Trophoblast cell (in vitro differentiated cells and primary cell): ENCODE data around the gene CD300E. TPM values are rescaled to one million over a fixed set of nuclear protein-coding genes. Genes with fewer than 3 reads are reported as not detected.

Source experiments
- DNase-seq, 2 donors: peaks; one replicate each; pipeline ENCODE4 v3.0.0-alpha.2; 2016
- H2AFZ ChIP-seq: 2 replicates; pipeline ENCODE4 v1.6.1; 2013; ENCODE audit warnings: low read length, moderate library complexity, mild to moderate bottlenecking; ENCODE audit not compliant: insufficient read depth, poor library complexity
- H2AK5ac ChIP-seq: 2 replicates; pipeline ENCODE4 v1.6.1; 2013; ENCODE audit warnings: mild to moderate bottlenecking, low read length
- H2BK120ac ChIP-seq: 2 replicates; pipeline ENCODE4 v1.6.1; 2013; ENCODE audit warnings: low read length, mild to moderate bottlenecking, moderate library complexity; ENCODE audit not compliant: insufficient read depth, poor library complexity
- H2BK12ac ChIP-seq: 2 replicates; pipeline ENCODE4 v1.6.1; 2013; ENCODE audit warnings: mild to moderate bottlenecking, low read length, moderate library complexity
- H2BK5ac ChIP-seq: 2 replicates; pipeline ENCODE4 v1.6.1; 2013; ENCODE audit warnings: low read length, low read depth, moderate library complexity, mild to moderate bottlenecking; ENCODE audit not compliant: poor library complexity
- H3K14ac ChIP-seq: 2 replicates; pipeline ENCODE4 v1.6.1; 2013; ENCODE audit warnings: mild to moderate bottlenecking, low read length
- H3K18ac ChIP-seq: 2 replicates; pipeline ENCODE4 v1.6.1; 2013; ENCODE audit warnings: mild to moderate bottlenecking, low read length
- H3K23ac ChIP-seq: 2 replicates; pipeline ENCODE4 v1.6.1; 2013; ENCODE audit warnings: low read length
- H3K27ac ChIP-seq: 2 replicates; pipeline ENCODE4 v1.5.1; 2013; ENCODE audit warnings: low read depth, mild to moderate bottlenecking, inconsistent platforms, low read length, moderate library complexity
- H3K27me3 ChIP-seq: 2 replicates; pipeline ENCODE4 v1.6.1; 2013; ENCODE audit warnings: inconsistent platforms, mild to moderate bottlenecking, low read length, moderate library complexity; ENCODE audit not compliant: insufficient read depth
- H3K36me3 ChIP-seq, 2 experiments: 1 replicate in 1 of 2; 2 replicates in 1 of 2; pipeline ENCODE4 v1.6.1; 2013; ENCODE audit warnings: low read length in 2 of 2, mild to moderate bottlenecking in 2 of 2, moderate library complexity in 1 of 2; ENCODE audit not compliant: insufficient read depth in 2 of 2, control insufficient read depth in 1 of 2
- H3K4ac ChIP-seq: 2 replicates; pipeline ENCODE4 v1.6.1; 2013; ENCODE audit warnings: low read depth, mild to moderate bottlenecking, low read length, moderate library complexity
- H3K4me1 ChIP-seq, 2 experiments: 1 replicate in 1 of 2; 2 replicates in 1 of 2; pipeline ENCODE4 v1.6.1; 2013; ENCODE audit warnings: low read length in 2 of 2, mild to moderate bottlenecking in 2 of 2, moderate library complexity in 1 of 2; ENCODE audit not compliant: insufficient read depth in 2 of 2, control insufficient read depth in 1 of 2
- H3K4me2 ChIP-seq: 2 replicates; pipeline ENCODE4 v1.6.1; 2013; ENCODE audit warnings: inconsistent platforms, mild to moderate bottlenecking, low read length, moderate library complexity
- H3K4me3 ChIP-seq: 2 replicates; pipeline ENCODE4 v1.5.1; 2013; ENCODE audit warnings: mild to moderate bottlenecking, low read depth, low read length, inconsistent platforms
- H3K79me1 ChIP-seq: one replicate; pipeline ENCODE4 v1.6.1; 2013; ENCODE audit warnings: low read length
- H3K79me2 ChIP-seq: 2 replicates; pipeline ENCODE4 v1.6.1; 2013; ENCODE audit warnings: low read length, mild to moderate bottlenecking; ENCODE audit not compliant: control insufficient read depth, insufficient read depth, poor library complexity
- H3K9ac ChIP-seq: 2 replicates; pipeline ENCODE4 v1.6.1; 2013; ENCODE audit warnings: mild to moderate bottlenecking, low read length
- H3K9me3 ChIP-seq: 2 replicates; pipeline ENCODE4 v1.6.1; 2013; ENCODE audit warnings: low read depth, mild to moderate bottlenecking, control low read depth, inconsistent platforms, low read length; ENCODE audit not compliant: insufficient read depth
- H4K12ac ChIP-seq: 2 replicates; pipeline ENCODE4 v1.6.1; 2013; ENCODE audit warnings: low read depth, mild to moderate bottlenecking, low read length, moderate library complexity
- H4K8ac ChIP-seq: 2 replicates; pipeline ENCODE4 v1.6.1; 2013; ENCODE audit warnings: low read depth, mild to moderate bottlenecking, low read length, moderate library complexity
- H4K91ac ChIP-seq: one replicate; pipeline ENCODE4 v1.6.1; 2013; ENCODE audit warnings: low read depth, mild to moderate bottlenecking, low read length, moderate library complexity
- WGBS: extraction: QIAGEN DNeasy Blood & Tissue Kit; methylation state at CpG from one replicate; pipeline ENCODE4 v1.1.7; 2013; ENCODE audit warnings: missing lambda C conversion rate; ENCODE audit not compliant: insufficient read length, insufficient coverage; ENCODE audit errors: extremely low coverage; 5-methylcytosine and 5-hydroxymethylcytosine counted together
- polyA plus RNA-seq: library from polyadenylated mRNA; stranded (reverse); fragments of 200-250 nt; gene quantifications from 2 replicates; pipeline ENCODE4 v1.2.3, GENCODE V29; 2013

Gene CD300E, protein sequence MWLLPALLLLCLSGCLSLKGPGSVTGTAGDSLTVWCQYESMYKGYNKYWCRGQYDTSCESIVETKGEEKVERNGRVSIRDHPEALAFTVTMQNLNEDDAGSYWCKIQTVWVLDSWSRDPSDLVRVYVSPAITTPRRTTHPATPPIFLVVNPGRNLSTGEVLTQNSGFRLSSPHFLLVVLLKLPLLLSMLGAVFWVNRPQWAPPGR
- 0.10 and 0.33 TPM in 2 replicates for polyA plus RNA-seq

- Histone ChIP-seq H3K4ac (no peak within 1 kb of the TSS), H3K79me2 (no peaks in the 10 kb centered on the region), H3K18ac (no peak within 1 kb of the TSS), H3K27me3 (no peaks in the 10 kb centered on the region), H3K27ac (no peak within 1 kb of the TSS), H3K4me1 (no peaks in the 10 kb centered on the region), H4K12ac (no peak within 1 kb of the TSS), H3K4me2 (no peak within 1 kb of the TSS), H3K4me3 (no peak within 1 kb of the TSS), H3K23ac (no peak within 1 kb of the TSS), H3K9ac (no peak within 1 kb of the TSS), H2BK120ac (no peak within 1 kb of the TSS), H2AFZ (no peak within 1 kb of the TSS), H4K91ac (no peak within 1 kb of the TSS), H3K14ac (no peak within 1 kb of the TSS), H3K9me3 (peaks cover 7% of the 10 kb centered on the region), H4K8ac (no peak within 1 kb of the TSS), H2BK12ac (no peak within 1 kb of the TSS), H3K36me3 (no peaks in the 10 kb centered on the region), H2BK5ac (no peak within 1 kb of the TSS), H3K79me1 (no peaks in the 10 kb centered on the region), H2AK5ac (no peak within 1 kb of the TSS)
- DNase-seq, result peak in 1 of 2 donors; percentile 37
- WGBS, result no CpG with 5 or more reads among the region's 5 CpGs
Observed at GRCh38 chr17:74623693-74624093, at the start of gene CD300E. CD300E (minus strand) TSS chr17:74623738; CDS start chr17:74623621, 117 bp downstream.

DNA sequence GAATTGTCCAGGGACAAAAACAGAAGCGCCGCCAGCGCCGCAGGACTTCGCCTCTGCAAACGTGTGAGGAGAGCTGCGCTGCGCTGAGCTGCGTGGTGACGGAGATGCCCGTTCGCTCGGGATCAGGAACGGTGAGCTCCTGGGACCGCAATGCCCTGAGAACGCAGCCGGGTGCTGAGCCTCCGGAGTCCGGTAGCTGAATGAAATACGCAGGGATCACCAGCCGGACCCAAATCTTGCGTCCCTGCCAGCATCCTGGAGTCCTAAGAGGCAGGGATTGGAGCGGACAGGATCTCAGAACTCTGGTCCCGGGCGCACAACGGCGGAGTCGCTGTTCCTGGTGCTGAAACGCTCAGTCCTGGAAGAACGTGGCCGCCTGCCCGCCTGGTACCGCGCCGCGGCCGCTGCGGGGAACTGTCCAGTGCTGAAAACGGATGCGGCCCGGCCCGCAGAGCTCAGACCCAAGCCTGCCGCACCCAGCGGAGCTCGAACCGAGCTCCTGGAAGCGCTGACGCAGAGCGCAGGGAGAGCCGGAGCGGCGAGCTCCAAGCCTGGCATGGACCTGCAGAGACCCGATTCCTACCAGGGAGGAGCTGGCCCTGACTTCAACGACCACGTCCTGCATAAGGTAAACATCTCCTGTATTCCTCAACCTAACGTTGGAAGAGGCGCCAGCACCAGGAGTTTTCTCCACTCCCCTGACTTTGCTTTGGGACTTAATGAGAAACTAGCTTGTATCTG is 47.7 kb upstream of the CD300E start:
- Histone ChIP-seq H2BK5ac (no peak overlapping the region), H3K79me1 (no peaks in the 10 kb centered on the region), H3K79me2 (no peaks in the 10 kb centered on the region), H3K27me3 (peaks cover 16% of the 10 kb centered on the region), H2AK5ac (no peak overlapping the region), H3K14ac (no peak overlapping the region), H3K27ac (no peak overlapping the region), H3K4me3 (no peak overlapping the region), H4K12ac (no peak overlapping the region), H3K18ac (no peak overlapping the region), H3K9ac (no peak overlapping the region), H3K23ac (no peak overlapping the region), H3K4ac (no peak overlapping the region), H2AFZ (no peak overlapping the region), H4K8ac (no peak overlapping the region), H4K91ac (no peak overlapping the region), H3K9me3 (no peaks in the 10 kb centered on the region), H3K4me2 (no peak overlapping the region), H2BK12ac (no peak overlapping the region), H3K36me3 (no peaks in the 10 kb centered on the region), H2BK120ac (no peak overlapping the region), H3K4me1 (no peaks in the 10 kb centered on the region)
- DNase-seq, result peak; percentile 73 to 80
- WGBS, result no CpG with 5 or more reads among the region's 57 CpGs

- no peak for DNase-seq
- H3K27me3 ChIP-seq, result peaks cover 16% of the 10 kb centered on the region
- H3K4me3 ChIP-seq, result no peak overlapping the region
- H3K4me1 ChIP-seq, result no peaks in the 10 kb centered on the region
- no peak overlapping the region for H3K4me2 ChIP-seq
- H3K36me3 ChIP-seq, result no peaks in the 10 kb centered on the region
- H3K9ac ChIP-seq, result no peak overlapping the region
- H2BK5ac ChIP-seq, result no peak overlapping the region
- H2AFZ ChIP-seq, result no peak overlapping the region
- no peak overlapping the region for H2BK12ac ChIP-seq
- no peak overlapping the region for H2AK5ac ChIP-seq
- no peaks in the 10 kb centered on the region for H3K79me2 ChIP-seq
- H3K4ac ChIP-seq, result no peak overlapping the region
- WGBS, result no CpG with 5 or more reads among the region's 6 CpGs
- H4K8ac ChIP-seq, result no peak overlapping the region
- H4K91ac ChIP-seq, result no peak overlapping the region
- H3K14ac ChIP-seq, result no peak overlapping the region
- no peak overlapping the region for H2BK120ac ChIP-seq
- no peak overlapping the region for H3K23ac ChIP-seq
- H4K12ac ChIP-seq, result no peak overlapping the region
- H3K9me3 ChIP-seq, result no peaks in the 10 kb centered on the region
- no peak overlapping the region for H3K27ac ChIP-seq
- H3K18ac ChIP-seq, result no peak overlapping the region
- no peaks in the 10 kb centered on the region for H3K79me1 ChIP-seq
Observed at GRCh38 chr17:74670329-74670728, 46.8 kb upstream of the CD300E start.

- H3K27ac ChIP-seq, result no peak overlapping the region
- no peak overlapping the region for H4K12ac ChIP-seq
- H3K23ac ChIP-seq, result no peak overlapping the region
- no peak overlapping the region for H4K8ac ChIP-seq
- H3K18ac ChIP-seq, result no peak overlapping the region
- no peaks in the 10 kb centered on the region for H3K79me1 ChIP-seq
- no peak overlapping the region for H2BK120ac ChIP-seq
- no peak overlapping the region for H3K4ac ChIP-seq
- H3K14ac ChIP-seq, result no peak overlapping the region
- no peak for DNase-seq
- H2AFZ ChIP-seq, result no peak overlapping the region
- no peaks in the 10 kb centered on the region for H3K27me3 ChIP-seq
- H2BK5ac ChIP-seq, result no peak overlapping the region
- no peak overlapping the region for H4K91ac ChIP-seq
- no CpG with 5 or more reads among the region's 3 CpGs for WGBS
- H3K9ac ChIP-seq, result no peak overlapping the region
- no peaks in the 10 kb centered on the region for H3K79me2 ChIP-seq
- H3K9me3 ChIP-seq, result no peaks in the 10 kb centered on the region
- no peaks in the 10 kb centered on the region for H3K4me1 ChIP-seq
- no peak overlapping the region for H2AK5ac ChIP-seq
- H2BK12ac ChIP-seq, result no peak overlapping the region
- H3K36me3 ChIP-seq, result no peaks in the 10 kb centered on the region
- H3K4me3 ChIP-seq, result no peak overlapping the region
- H3K4me2 ChIP-seq, result no peak overlapping the region
Observed at GRCh38 chr17:74663561-74663960, 40.0 kb upstream of the CD300E start.
